Lower lobe of right lung (tissue), 2 donors: ENCODE data around the gene NCBP3. TPM values are rescaled to one million over a fixed set of nuclear protein-coding genes. Genes with fewer than 3 reads are reported as not detected.

Source experiments
- ATAC-seq, 2 donors: fragments of 200-7000 bp; cut with Tn5 transposase; one replicate each; pipeline ENCODE4 v1.9.1; 2020 to 2022; ENCODE audit warnings: mild to moderate bottlenecking in 2 of 2, moderate library complexity in 2 of 2
- DNase-seq: peaks from one replicate; pipeline ENCODE4 v3.0.0-alpha.2; 2020
- H3K27ac ChIP-seq: fragments of 200-600 bp; one replicate; pipeline ENCODE4 v1.8.0; 2022
- H3K27me3 ChIP-seq: fragments of 200-600 bp; one replicate; pipeline ENCODE4 v1.8.0; 2022; ENCODE audit warnings: low read depth
- H3K36me3 ChIP-seq: fragments of 200-600 bp; one replicate; pipeline ENCODE4 v1.8.0; 2022; ENCODE audit warnings: mild to moderate bottlenecking
- H3K4me1 ChIP-seq: fragments of 200-600 bp; one replicate; pipeline ENCODE4 v1.8.0; 2022
- H3K4me3 ChIP-seq: fragments of 200-600 bp; one replicate; pipeline ENCODE4 v1.8.0; 2022; ENCODE audit warnings: mild to moderate bottlenecking
- H3K9me3 ChIP-seq: fragments of 200-600 bp; one replicate; pipeline ENCODE4 v1.8.0; 2022
- CTCF ChIP-seq: fragments of 200-600 bp; IDR thresholded peaks from one replicate; pipeline ENCODE4 v1.8.0; 2022; ENCODE audit warnings: antibody characterized with exemption, mild to moderate bottlenecking
- intact Hi-C: fragments of 100-400 bp; cut with DNase I; formaldehyde crosslinking; loops from one replicate; pipeline ENCODE4 v1.11.0; 2022
- long read RNA-seq: library from polyadenylated mRNA; unstranded; transcript quantifications from one replicate; pipeline ENCODE4 v2.0.0, GENCODE V29; 2021
- total RNA-seq: library from RNA; stranded (reverse); fragmentation: NEBNext Ultra II Directional; extraction: Animal tissue kit (Norgen Biotek cat#: 25700); gene quantifications from one replicate; pipeline ENCODE4 v1.2.1, GENCODE V29; 2021
- donor health status: DM: no; HTN: yes; CAD: no; lungs with severe emphysema.

The NCBP3 gene
- total RNA-seq, result 40.3 TPM
- long read RNA-seq, full-length matches to known transcripts, result 11 of 32 reads
- long read RNA-seq, partial matches to known transcripts, result 12 of 32 reads
- long read RNA-seq, other reads (novel, unspliced or antisense), result 9 of 32 reads

- intact Hi-C loops, result no loop called here
- Histone ChIP-seq H3K27ac (peak within 1 kb of the TSS; percentile 90), H3K9me3 (no peaks in the 10 kb centered on the region), H3K36me3 (peaks cover 36% of the 10 kb centered on the region), H3K27me3 (no peaks in the 10 kb centered on the region), H3K4me1 (peaks cover 20% of the 10 kb centered on the region), H3K4me3 (peak within 1 kb of the TSS; percentile 87)
- ATAC-seq, result peak; percentile 99 to 100
- TF ChIP-seq CTCF, result peak; percentile 95
- peak; percentile 94 for DNase-seq
Observed at GRCh38 chr17:3845621-3846436, at the start of gene NCBP3. Gene NCBP3, minus strand, starts transcription at chr17:3846246. Its CDS starts 23 bp downstream, at chr17:3846223.

GRCh38 chr17:3895354-3895753 lies 49.3 kb upstream of the NCBP3 start:
- intact Hi-C loops, result no loop called here
- no peak for TF ChIP-seq CTCF
- H3K27ac ChIP-seq, result peak overlapping the region; percentile 85

DNA sequence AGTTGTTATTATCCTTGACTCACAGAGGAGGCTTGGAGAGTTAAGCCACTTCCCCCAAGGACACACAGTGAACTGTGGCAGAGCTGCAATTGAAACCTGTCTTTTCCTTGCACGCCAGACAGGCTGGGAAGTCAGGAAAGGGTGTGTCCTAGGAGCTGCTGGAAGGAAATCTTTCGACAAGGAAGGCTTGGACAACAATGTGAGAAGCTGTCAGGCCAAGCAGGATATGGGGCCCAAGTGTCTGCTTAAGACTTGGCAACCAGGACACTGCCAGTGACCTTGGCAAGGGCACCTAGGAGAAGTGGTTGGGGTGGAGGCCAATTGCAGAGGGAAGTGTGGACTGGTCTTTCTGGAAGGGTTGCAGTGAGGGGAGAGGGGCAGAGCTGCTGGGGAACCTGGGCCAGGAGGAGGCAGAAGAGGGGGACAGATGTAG lies 48.9 kb upstream of the NCBP3 start:
- H3K4me1 ChIP-seq, result peaks cover 53% of the 10 kb centered on the region
- DNase-seq (peak; percentile 70), ATAC-seq (peak; percentile 2 to 21)

More at GRCh38 chr17:3895354-3895753, 49.3 kb upstream of the NCBP3 start:
- peaks cover 48% of the 10 kb centered on the region for H3K4me1 ChIP-seq
- no peak for ATAC-seq
- H3K36me3 ChIP-seq, result no peaks in the 10 kb centered on the region
- H3K27me3 ChIP-seq, result no peaks in the 10 kb centered on the region
- no peaks in the 10 kb centered on the region for H3K9me3 ChIP-seq
- H3K4me3 ChIP-seq, result no peak overlapping the region
- no peak for DNase-seq

DNA sequence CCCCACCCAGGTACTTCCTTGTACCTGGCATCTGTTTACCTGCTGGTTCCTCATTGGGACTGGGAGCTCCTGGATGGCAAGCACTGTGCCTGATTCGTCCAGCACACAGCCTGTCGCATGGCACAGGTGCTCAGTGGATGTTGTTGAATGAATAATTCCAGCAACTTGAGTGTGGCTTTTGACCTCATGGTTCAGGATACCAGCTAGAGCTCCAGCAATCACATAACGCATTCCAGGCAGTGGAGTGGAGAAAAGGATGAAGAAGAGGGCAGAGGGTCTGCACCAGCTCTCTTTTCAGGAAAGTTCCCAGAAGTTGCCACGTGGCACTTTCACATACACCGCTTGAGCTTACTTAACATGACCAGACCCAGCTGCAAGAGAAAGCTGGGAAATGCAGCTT lies 48.1 kb upstream of the NCBP3 start:
- Histone ChIP-seq H3K27me3 (no peaks in the 10 kb centered on the region), H3K4me1 (peaks cover 56% of the 10 kb centered on the region), H3K27ac (peak overlapping the region; percentile 85), H3K9me3 (no peaks in the 10 kb centered on the region), H3K36me3 (no peaks in the 10 kb centered on the region), H3K4me3 (peak overlapping the region; percentile 2)
- DNase-seq (no peak), ATAC-seq (no peak)
- intact Hi-C loops, result no loop called here
- TF ChIP-seq CTCF, result no peak

More for the DNA sequence above, 48.9 kb upstream of the NCBP3 start:
- H3K4me3 ChIP-seq, result no peak overlapping the region
- no peaks in the 10 kb centered on the region for H3K36me3 ChIP-seq
- peak overlapping the region; percentile 85 for H3K27ac ChIP-seq
- H3K27me3 ChIP-seq, result no peaks in the 10 kb centered on the region
- intact Hi-C loops, result no loop called here
- TF ChIP-seq CTCF, result no peak
- H3K9me3 ChIP-seq, result no peaks in the 10 kb centered on the region

GRCh38 chr17:3893720-3894116 lies 47.7 kb upstream of the NCBP3 start:
- TF ChIP-seq CTCF, result no peak
- peaks cover 56% of the 10 kb centered on the region for H3K4me1 ChIP-seq

More at GRCh38 chr17:3893720-3894116, 47.7 kb upstream of the NCBP3 start:
- ATAC-seq (no peak), DNase-seq (no peak)
- Histone ChIP-seq H3K4me3 (peak overlapping the region; percentile 84), H3K36me3 (no peaks in the 10 kb centered on the region), H3K27ac (peak overlapping the region; percentile 85), H3K27me3 (no peaks in the 10 kb centered on the region), H3K9me3 (no peaks in the 10 kb centered on the region)
- intact Hi-C loops, result no loop called here
